GM23338 (cell line): ENCODE data around the gene CBX5.

Experiments used
- TF ChIP-seq, protein P1 (sequence below), 2 experiments: fragments of 200-600 bp in 1 of 2; sonication (generic) in 1 of 2; conservative IDR thresholded peaks; 2 replicates each; pipeline versions ENCODE4 v1.5.1 to v1.6.1; 2016 to 2017; ENCODE audit warnings: antibody characterized with exemption in 2 of 2, low read depth in 2 of 2, mild to moderate bottlenecking in 2 of 2, moderate library complexity in 1 of 2
- TF ChIP-seq, protein P2 (sequence below): IDR thresholded peaks from one replicate; pipeline ENCODE4 v1.6.1; 2018; ENCODE audit warnings: antibody characterized with exemption; ENCODE audit not compliant: unreplicated experiment

DNA sequence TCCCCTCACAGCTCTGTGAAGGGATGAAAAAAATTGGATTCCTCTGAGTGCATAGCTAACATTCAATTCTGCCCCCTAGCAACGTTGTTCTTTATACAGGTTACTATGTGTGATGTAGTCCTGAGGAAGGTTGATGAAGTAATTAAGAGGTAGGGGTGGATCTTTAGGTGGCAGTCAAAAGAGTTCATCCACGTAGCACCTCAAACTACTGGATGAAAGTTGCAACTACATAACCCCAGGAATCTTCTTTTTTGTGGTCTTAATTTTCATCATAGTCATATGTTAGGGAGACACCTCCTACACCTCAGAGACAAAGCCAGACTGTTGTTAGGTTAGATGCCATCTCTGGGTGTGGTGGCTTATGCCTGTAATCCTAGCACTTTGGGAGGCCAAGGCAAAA, 31.1 kb upstream of the CBX5 start:
- TF ChIP-seq, protein P1, sequence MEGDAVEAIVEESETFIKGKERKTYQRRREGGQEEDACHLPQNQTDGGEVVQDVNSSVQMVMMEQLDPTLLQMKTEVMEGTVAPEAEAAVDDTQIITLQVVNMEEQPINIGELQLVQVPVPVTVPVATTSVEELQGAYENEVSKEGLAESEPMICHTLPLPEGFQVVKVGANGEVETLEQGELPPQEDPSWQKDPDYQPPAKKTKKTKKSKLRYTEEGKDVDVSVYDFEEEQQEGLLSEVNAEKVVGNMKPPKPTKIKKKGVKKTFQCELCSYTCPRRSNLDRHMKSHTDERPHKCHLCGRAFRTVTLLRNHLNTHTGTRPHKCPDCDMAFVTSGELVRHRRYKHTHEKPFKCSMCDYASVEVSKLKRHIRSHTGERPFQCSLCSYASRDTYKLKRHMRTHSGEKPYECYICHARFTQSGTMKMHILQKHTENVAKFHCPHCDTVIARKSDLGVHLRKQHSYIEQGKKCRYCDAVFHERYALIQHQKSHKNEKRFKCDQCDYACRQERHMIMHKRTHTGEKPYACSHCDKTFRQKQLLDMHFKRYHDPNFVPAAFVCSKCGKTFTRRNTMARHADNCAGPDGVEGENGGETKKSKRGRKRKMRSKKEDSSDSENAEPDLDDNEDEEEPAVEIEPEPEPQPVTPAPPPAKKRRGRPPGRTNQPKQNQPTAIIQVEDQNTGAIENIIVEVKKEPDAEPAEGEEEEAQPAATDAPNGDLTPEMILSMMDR (conservative IDR thresholded peaks at IDR 0.05; ENCODE audit: low read depth in 2 of 2) = no peak
- TF ChIP-seq, protein P2, sequence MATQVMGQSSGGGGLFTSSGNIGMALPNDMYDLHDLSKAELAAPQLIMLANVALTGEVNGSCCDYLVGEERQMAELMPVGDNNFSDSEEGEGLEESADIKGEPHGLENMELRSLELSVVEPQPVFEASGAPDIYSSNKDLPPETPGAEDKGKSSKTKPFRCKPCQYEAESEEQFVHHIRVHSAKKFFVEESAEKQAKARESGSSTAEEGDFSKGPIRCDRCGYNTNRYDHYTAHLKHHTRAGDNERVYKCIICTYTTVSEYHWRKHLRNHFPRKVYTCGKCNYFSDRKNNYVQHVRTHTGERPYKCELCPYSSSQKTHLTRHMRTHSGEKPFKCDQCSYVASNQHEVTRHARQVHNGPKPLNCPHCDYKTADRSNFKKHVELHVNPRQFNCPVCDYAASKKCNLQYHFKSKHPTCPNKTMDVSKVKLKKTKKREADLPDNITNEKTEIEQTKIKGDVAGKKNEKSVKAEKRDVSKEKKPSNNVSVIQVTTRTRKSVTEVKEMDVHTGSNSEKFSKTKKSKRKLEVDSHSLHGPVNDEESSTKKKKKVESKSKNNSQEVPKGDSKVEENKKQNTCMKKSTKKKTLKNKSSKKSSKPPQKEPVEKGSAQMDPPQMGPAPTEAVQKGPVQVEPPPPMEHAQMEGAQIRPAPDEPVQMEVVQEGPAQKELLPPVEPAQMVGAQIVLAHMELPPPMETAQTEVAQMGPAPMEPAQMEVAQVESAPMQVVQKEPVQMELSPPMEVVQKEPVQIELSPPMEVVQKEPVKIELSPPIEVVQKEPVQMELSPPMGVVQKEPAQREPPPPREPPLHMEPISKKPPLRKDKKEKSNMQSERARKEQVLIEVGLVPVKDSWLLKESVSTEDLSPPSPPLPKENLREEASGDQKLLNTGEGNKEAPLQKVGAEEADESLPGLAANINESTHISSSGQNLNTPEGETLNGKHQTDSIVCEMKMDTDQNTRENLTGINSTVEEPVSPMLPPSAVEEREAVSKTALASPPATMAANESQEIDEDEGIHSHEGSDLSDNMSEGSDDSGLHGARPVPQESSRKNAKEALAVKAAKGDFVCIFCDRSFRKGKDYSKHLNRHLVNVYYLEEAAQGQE = no peak
